ENCODE results near the gene ISOC1. TPM values are rescaled to one million over a fixed set of nuclear protein-coding genes. Genes with fewer than 3 reads are reported as not detected.

Gene ISOC1
- total RNA-seq, 1 experiment from 2014 or later = 24.9 TPM

- no peak for TF ChIP-seq E2F4 (CRISPR knock-in tag; IDR thresholded peaks at IDR 0.05; ENCODE audit: borderline replicate concordance, low read depth)
- TF ChIP-seq JAZF1 (CRISPR knock-in tag; IDR thresholded peaks at IDR 0.05) = no peak
- TF ChIP-seq TCF7 (CRISPR knock-in tag; IDR thresholded peaks at IDR 0.05; ENCODE audit: low read depth) = no peak
- TF ChIP-seq ZNF138 (CRISPR knock-in tag; conservative IDR thresholded peaks at IDR 0.05) = no peak
- TF ChIP-seq ZBTB43 (CRISPR knock-in tag; IDR thresholded peaks at IDR 0.05) = no peak
- no peak for TF ChIP-seq NR2C2 (CRISPR knock-in tag; IDR thresholded peaks at IDR 0.05)
- TF ChIP-seq ETV6 (CRISPR knock-in tag; IDR thresholded peaks at IDR 0.05) = no peak
Measured at GRCh38 chr5:129077433-129078075, 17.0 kb upstream of the ISOC1 start (continued).

GRCh38 chr5:129078247-129078646, 16.3 kb upstream of the ISOC1 start:
- H3K9me3 Mint-ChIP-seq = no peaks in the 10 kb centered on the region
- H3K4me1 Mint-ChIP-seq = no peaks in the 10 kb centered on the region
- H3K27ac Mint-ChIP-seq = no peak overlapping the region
- ChIA-PET CTCF (no interaction called here), POLR2A (no interaction called here)
- no peak for DNase-seq (ENCODE audit: low spot score)
- H3K27me3 Mint-ChIP-seq (ENCODE audit: low read depth) = no peaks in the 10 kb centered on the region; the same call in 1 of the 2 replicates
- TF ChIP-seq TP53 (CRISPR knock-in tag; IDR thresholded peaks at IDR 0.05) (no peak), AFF4 (CRISPR knock-in tag; IDR thresholded peaks at IDR 0.05; ENCODE audit: borderline replicate concordance) (no peak), GRHL2 (CRISPR knock-in tag; IDR thresholded peaks at IDR 0.05; ENCODE audit: insufficient replicate concordance, severe bottlenecking) (no peak), STAT6 (CRISPR knock-in tag; conservative IDR thresholded peaks at IDR 0.05; ENCODE audit: low read depth) (no peak), EMX1 (CRISPR knock-in tag; IDR thresholded peaks at IDR 0.05) (no peak), KAT7 (CRISPR knock-in tag; IDR thresholded peaks at IDR 0.05; ENCODE audit: borderline replicate concordance) (no peak), NFE2L1 (CRISPR knock-in tag; IDR thresholded peaks at IDR 0.05) (no peak), USF1 (CRISPR knock-in tag; IDR thresholded peaks at IDR 0.05) (no peak), CREM (CRISPR knock-in tag; IDR thresholded peaks at IDR 0.05) (no peak), RELA (CRISPR knock-in tag; IDR thresholded peaks at IDR 0.05; ENCODE audit: borderline replicate concordance) (no peak), ZNF423 (CRISPR knock-in tag; IDR thresholded peaks at IDR 0.05) (no peak), TEAD1 (CRISPR knock-in tag; IDR thresholded peaks at IDR 0.05) (no peak), HMGA2 (CRISPR knock-in tag; IDR thresholded peaks at IDR 0.05) (no peak), ZNF532 (CRISPR knock-in tag; IDR thresholded peaks at IDR 0.05; ENCODE audit: borderline replicate concordance) (no peak), CREB1 (CRISPR knock-in tag; IDR thresholded peaks at IDR 0.05) (no peak)
- H3K4me3 Mint-ChIP-seq = no peak overlapping the region
- no peak for ATAC-seq
- H3K36me3 Mint-ChIP-seq = no peaks in the 10 kb centered on the region
